Esophagus squamous epithelium (tissue), 5 donors: ENCODE data around the gene MAP3K9. TPM values are rescaled to one million over a fixed set of nuclear protein-coding genes. Genes with fewer than 3 reads are reported as not detected.
"Not testable (repeated sequence)": the region's sequence is repeated elsewhere in the genome, so short reads cannot be mapped to it uniquely, and the experiment has no call there.

Experiments used
- DNase-seq: peaks from one replicate; lab custom pipeline; 2025; lab: John Stamatoyannopoulos, UW
- H3K27ac ChIP-seq, 4 donors: fragments of 200-600 bp; sonication (generic); one replicate each; pipeline ENCODE4 v1.5.1; 2016 to 2019; ENCODE audit warnings: mild to moderate bottlenecking in 1 of 4
- H3K27me3 ChIP-seq, 4 donors: fragments of 200-600 bp; sonication (generic); 1 replicate in 3 of 4; 2 replicates in 1 of 4; pipeline versions ENCODE4 v1.5.1 to v1.6.0; 2017 to 2021; ENCODE audit warnings: antibody characterized with exemption in 1 of 4
- H3K36me3 ChIP-seq, 3 donors: fragments of 200-600 bp; sonication (generic); one replicate each; pipeline ENCODE4 v1.5.1; 2016 to 2019
- H3K4me1 ChIP-seq, 3 donors: fragments of 200-600 bp; sonication (generic); one replicate each; pipeline ENCODE4 v1.5.1; 2017 to 2019
- H3K4me3 ChIP-seq, 4 donors: fragments of 200-600 bp; sonication (generic); 1 replicate in 3 of 4; 2 replicates in 1 of 4; pipeline ENCODE4 v1.5.1; 2016 to 2019; ENCODE audit warnings: mild to moderate bottlenecking in 2 of 4, moderate library complexity in 1 of 4
- H3K9me3 ChIP-seq, 3 donors: fragments of 200-600 bp; sonication (generic); one replicate each; pipeline ENCODE4 v1.5.1; 2016 to 2019
- CTCF ChIP-seq, 6 experiments: fragments of 450-650 bp in 4 of 6; fragments of 200-600 bp in 2 of 6; sonication (generic) in 2 of 6; IDR thresholded peaks; one replicate each; pipeline ENCODE4 v1.5.1; 2016 to 2019; ENCODE audit warnings: antibody characterized with exemption in 6 of 6, mild to moderate bottlenecking in 4 of 6, moderate library complexity in 4 of 6
- POLR2A ChIP-seq, 4 donors: fragments of 450-650 bp; IDR thresholded peaks; one replicate each; pipeline ENCODE4 v1.6.1; 2017; ENCODE audit warnings: antibody characterized with exemption in 4 of 4, mild to moderate bottlenecking in 4 of 4, moderate library complexity in 3 of 4
- WGBS, 2 donors: methylation state at CpG; one replicate each; pipeline ENCODE4 v1.1.5; 2018; 5-methylcytosine and 5-hydroxymethylcytosine counted together
- intact Hi-C: fragments of 100-400 bp; cut with DNase I; formaldehyde crosslinking; loops from one replicate; pipeline ENCODE4 v1.15.0; 2022
- total RNA-seq, 4 donors: library from RNA; depleted of rRNA; stranded (reverse); fragments of >200 nt; gene quantifications; one replicate each; pipeline ENCODE4 v1.1.0, GENCODE V29; 2016
- donor health status: DM: yes; HTN: yes; CAD: no.

The MAP3K9 gene
- total RNA-seq, 4 donors from 2014 or later = 8.1 to 34.0 (median 14.7) TPM

GRCh38 chr14:70855486-70855885 lies 46.2 kb upstream of the MAP3K9 start:
- H3K9me3 ChIP-seq = no peaks in the 10 kb centered on the region
- no peaks in the 10 kb centered on the region for H3K27me3 ChIP-seq
- DNase-seq = no peak
- no peaks in the 10 kb centered on the region for H3K4me1 ChIP-seq
- no peaks in the 10 kb centered on the region for H3K36me3 ChIP-seq
- 65 to 76% methylated on average over 5 of the region's 5 CpGs for WGBS, 2 donors
- H3K27ac ChIP-seq = no peak overlapping the region
- H3K4me3 ChIP-seq = no peak overlapping the region
- TF ChIP-seq POLR2A (IDR thresholded peaks at IDR 0.05) = no peak
- TF ChIP-seq CTCF (IDR thresholded peaks at IDR 0.05) = no peak
- intact Hi-C loops = no loop called here

- H3K27me3 ChIP-seq, H3K4me1 ChIP-seq, DNase-seq, H3K4me3 ChIP-seq, H3K27ac ChIP-seq, intact Hi-C loops, H3K9me3 ChIP-seq, H3K36me3 ChIP-seq: not testable (repeated sequence)
- whole genome bisulfite sequencing, 2 donors = 89 to 90% methylated on average over 3 of the region's 3 CpGs
These were observed 44.3 kb upstream of the MAP3K9 start for GRCh38 chr14:70853658-70854057.

- H3K27me3 ChIP-seq = no peaks in the 10 kb centered on the region
- 86% methylated on average over 3 of the region's 3 CpGs for WGBS, 2 donors
- no peaks in the 10 kb centered on the region for H3K4me1 ChIP-seq
- no peak overlapping the region for H3K4me3 ChIP-seq
- TF ChIP-seq POLR2A (IDR thresholded peaks at IDR 0.05) (no peak), CTCF (IDR thresholded peaks at IDR 0.05) (no peak)
- DNase-seq = no peak
- no peaks in the 10 kb centered on the region for H3K9me3 ChIP-seq
- intact Hi-C loops = no loop called here
- no peaks in the 10 kb centered on the region for H3K36me3 ChIP-seq
- H3K27ac ChIP-seq = no peak overlapping the region
These were observed 38.2 kb upstream of the MAP3K9 start for GRCh38 chr14:70847406-70848090.

- H3K9me3 ChIP-seq = no peaks in the 10 kb centered on the region
- TF ChIP-seq POLR2A (IDR thresholded peaks at IDR 0.05) (no peak), CTCF (IDR thresholded peaks at IDR 0.05) (no peak)
These were observed 36.3 kb upstream of the MAP3K9 start for GRCh38 chr14:70845601-70846000.

GRCh38 chr14:70842851-70843462 lies 33.6 kb upstream of the MAP3K9 start:
- DNase-seq = no peak
- intact Hi-C loops = no loop called here
- TF ChIP-seq CTCF (IDR thresholded peaks at IDR 0.05) = no peak
- TF ChIP-seq POLR2A (IDR thresholded peaks at IDR 0.05) = no peak
- H3K9me3 ChIP-seq = no peaks in the 10 kb centered on the region
- WGBS, 2 donors = 15 to 42% methylated on average over 2 of the region's 2 CpGs
- no peaks in the 10 kb centered on the region for H3K27me3 ChIP-seq
- no peak overlapping the region for H3K27ac ChIP-seq
- H3K4me1 ChIP-seq = no peaks in the 10 kb centered on the region
- H3K36me3 ChIP-seq = no peaks in the 10 kb centered on the region
- H3K4me3 ChIP-seq = no peak overlapping the region

More at GRCh38 chr14:70845601-70846000, 36.3 kb upstream of the MAP3K9 start:
- H3K4me1 ChIP-seq = no peaks in the 10 kb centered on the region
- H3K36me3 ChIP-seq = no peaks in the 10 kb centered on the region
- H3K27me3 ChIP-seq = no peaks in the 10 kb centered on the region
- no peak overlapping the region for H3K27ac ChIP-seq
- intact Hi-C loops = no loop called here
- DNase-seq = no peak
- H3K4me3 ChIP-seq = no peak overlapping the region
- WGBS, 2 donors = 44 to 50% methylated on average over 2 of the region's 2 CpGs
